ENCODE data around the gene KRTAP13-2.

The KRTAP13-2 gene, protein sequence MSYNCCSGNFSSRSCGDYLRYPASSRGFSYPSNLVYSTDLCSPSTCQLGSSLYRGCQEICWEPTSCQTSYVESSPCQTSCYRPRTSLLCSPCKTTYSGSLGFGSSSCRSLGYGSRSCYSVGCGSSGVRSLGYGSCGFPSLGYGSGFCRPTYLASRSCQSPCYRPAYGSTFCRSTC

DNA sequence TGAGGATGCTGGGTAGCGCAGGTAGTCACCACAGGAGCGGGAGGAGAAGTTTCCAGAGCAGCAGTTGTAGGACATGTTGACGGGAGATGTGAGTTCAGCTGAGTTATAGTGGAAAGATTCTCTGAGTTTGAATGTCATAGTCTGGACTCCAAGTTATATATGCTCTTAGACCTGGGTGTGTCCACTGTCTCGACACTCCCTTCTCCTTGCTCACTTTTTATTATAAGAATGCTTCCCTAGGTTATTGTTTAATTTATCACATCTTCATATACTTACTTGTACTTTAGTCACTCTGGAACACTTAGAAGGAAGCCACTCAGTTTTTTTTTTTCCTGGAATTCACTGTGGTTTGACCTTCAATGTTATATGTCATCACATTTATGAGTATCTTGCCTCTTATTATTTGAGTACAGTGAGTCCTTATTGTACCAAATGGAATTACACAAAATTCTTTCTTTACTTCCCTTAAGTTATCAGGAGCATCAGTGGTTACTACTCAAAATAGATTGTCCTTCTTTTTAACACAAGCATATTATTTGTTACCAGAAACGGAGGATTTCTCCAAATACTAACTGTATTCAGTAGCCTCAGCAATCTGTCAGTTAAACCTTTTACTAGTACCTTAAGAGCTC is at the start of gene KRTAP13-2:
Gene KRTAP13-2 (minus strand): TSS at position 133 of the 632 bp plus-strand sequence. CDS start 58 bp downstream, at position 75.
- ATAC-seq = no peak

DNA sequence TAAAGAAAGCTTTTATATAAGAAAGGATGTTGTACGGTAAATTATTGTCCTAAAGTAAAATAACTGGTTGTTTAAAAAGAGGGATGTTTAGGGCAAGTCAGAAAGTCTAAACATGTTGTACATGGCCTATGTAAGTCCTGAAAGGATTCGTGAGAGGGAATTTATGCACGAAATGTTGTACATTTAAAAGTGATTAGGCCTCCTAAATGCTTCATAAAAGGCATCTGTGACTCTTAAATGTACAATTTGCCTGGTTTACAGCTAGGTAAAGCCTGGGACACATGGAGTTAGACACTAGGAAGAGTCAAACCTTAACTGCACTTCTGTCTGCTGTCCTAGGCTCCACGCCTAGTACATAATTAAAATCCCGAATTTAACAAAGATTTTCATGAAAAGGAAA is 43.9 kb upstream of the KRTAP13-2 start:
- no peak for ATAC-seq

DNA sequence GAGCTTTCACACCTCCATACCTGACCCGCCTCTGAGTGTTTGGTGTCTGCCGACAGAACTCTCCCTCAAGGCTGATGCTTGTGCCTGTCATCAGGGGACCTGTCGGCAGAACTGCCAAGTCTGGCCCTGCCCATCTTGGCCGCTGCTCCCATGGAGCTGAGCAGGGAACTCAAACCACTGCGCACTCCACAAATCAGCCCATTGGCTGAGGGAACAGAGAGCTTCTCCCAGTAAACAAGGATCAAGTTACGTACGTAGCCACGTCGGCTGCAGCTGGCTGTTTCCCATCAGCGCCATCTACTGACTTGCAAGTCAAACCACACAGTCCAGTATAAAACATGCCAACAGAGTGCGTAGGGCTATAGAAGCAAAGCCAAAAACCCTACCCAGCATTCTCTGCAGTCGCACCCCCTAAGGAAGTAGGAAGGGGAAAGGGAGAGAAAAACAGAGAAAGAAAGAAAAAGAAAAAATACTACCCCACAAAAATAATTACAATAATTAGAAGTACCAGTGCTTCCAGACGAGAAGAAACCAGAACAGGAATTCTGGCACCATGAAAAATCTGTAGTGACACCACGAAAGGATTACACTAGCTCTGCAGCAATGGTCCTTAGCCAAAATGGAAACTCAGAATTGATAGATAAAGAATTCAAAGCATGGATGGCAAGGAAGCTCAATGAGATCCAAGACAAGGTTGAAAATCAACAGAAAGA is 36.9 kb upstream of the KRTAP13-2 start:
- no peak for ATAC-seq

DNA sequence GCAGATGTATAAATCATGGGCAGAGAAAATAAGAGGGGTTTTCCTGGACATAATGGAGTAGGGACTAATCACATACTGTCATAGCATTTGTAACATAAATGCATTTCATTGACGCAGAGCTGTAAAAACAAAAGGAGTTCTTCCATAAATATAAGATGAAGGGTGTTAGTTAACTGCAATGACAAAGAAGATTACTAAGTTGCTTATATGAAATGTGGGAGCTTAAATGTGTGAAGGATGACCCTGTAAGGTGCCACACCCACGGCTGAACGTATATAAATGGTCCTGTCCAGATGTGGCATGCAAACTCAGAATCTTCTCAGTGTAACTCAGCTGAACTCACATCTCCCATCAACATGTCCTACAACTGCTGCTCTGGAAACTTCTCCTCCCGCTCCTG is 23.7 kb upstream of the KRTAP13-2 start, which contains the start of gene KRTAP13-1:
Gene KRTAP13-1 (plus strand): TSS at position 301 of the 400 bp plus-strand sequence. CDS start 56 bp downstream, at position 357.
- ATAC-seq = no peak

DNA sequence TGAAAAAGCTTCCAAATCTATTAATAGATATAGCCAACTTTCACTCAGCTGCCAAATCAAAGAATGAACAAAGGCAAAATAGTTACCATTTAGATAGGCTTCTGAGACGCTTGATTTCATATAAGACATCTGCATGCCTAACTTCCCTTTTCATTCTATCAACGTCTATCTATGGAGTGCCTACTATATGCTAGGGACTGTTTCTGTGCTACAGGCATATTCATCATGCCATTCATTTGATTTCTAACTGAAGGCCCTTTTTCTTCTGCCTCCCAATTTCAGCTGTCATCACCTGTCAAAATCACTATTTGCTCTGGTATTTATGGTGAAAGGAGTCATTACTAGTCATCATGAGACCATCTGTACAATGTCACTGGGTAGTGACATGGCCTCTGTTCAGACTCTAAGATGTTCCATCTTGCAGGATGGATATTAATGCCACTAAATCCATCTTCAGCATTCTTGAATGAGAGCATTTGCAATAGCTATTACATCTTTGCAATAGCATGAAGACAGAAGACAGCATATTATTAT is 19.5 kb upstream of the KRTAP13-2 start:
- ATAC-seq = no peak

DNA sequence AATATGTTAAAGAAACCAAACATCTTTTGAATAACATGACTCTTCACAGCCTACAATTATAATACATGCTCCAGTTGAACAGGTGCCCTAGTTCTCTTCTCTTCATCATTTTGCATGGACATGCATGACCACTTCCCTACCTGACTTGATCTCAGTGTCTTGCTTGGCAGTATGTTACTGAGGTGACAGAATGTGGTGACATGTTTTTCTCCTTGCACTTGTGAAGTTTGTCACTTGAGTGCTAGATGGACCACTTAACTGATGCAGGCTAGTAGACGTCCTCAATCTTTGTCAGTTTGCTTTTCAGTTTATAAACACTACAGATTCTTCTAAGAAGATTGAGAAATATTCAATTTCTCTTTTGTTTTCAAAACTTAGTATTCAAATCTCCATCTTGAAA is 10.1 kb upstream of the KRTAP13-2 start:
- ATAC-seq = no peak

DNA sequence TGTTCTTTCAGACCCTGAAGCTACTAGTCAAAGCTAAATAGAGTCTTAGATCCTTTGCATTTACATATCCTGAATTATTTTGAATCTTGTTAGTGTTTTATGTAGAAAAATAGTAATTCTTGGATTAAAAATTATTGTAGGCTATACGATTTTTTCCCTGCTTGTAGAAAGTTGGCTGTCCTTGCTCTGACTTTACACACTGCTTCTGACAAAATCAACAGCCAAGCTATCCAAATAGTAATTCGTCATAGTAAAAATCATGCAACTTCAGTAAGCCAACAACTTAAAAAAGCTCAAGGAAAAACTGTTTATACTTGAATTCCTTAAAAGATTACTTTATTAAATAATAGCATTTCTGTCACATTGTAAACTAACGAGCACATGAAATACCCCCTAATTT is 16.2 kb downstream of the KRTAP13-2 start:
- no peak for ATAC-seq

DNA sequence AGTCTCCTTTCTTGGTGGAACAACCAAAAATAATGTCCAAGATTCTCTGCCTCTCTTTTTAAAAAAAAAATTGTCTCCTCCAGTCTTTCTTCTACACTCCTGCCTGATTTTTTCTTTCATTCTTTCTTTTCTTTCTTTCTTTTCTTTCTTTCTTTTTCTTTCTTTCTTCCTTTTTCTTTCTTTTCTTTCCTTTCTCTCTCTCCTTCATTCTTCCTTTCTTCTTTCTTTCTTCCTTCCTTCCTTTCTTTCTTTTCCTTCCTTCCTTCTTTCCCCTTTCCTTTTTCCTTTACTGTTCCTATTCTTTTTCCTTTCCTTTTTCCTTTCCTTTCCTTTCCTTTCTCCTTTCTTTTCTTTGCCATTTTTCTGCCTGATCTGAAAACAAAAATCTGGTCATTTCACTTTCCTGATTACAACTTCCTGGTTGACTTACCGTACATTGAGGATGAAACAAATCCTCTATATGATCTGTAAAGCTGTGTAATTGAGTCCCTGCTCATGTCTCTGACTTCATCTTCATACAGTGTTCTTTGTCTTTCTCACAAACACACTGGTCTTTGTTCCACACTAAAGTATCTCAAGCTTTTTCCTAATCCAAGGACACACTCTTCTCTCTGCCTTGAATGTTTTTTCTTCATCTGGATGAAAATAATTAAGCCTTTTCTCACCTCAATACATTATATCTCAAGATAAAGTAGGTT is 17.6 kb downstream of the KRTAP13-2 start:
- no peak for ATAC-seq

DNA sequence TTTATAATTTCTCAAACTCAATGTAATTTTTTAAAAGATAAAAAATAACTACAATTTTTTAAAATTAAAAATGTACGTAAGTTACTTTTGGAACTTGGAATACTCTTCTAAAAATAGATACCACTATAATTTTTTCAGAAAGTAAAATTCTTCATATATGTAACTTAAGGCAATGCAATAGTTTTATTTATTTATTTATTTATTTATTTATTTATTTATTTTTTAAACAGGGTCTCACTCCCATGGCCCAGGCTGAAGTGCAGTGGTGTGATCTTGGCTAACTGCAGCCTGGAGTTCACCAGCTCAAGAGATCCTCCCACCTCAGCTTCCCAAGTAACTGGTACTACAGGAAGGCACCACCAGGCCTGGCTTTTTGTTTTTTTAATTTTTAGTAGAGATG is 20.5 kb downstream of the KRTAP13-2 start:
- no peak for ATAC-seq

DNA sequence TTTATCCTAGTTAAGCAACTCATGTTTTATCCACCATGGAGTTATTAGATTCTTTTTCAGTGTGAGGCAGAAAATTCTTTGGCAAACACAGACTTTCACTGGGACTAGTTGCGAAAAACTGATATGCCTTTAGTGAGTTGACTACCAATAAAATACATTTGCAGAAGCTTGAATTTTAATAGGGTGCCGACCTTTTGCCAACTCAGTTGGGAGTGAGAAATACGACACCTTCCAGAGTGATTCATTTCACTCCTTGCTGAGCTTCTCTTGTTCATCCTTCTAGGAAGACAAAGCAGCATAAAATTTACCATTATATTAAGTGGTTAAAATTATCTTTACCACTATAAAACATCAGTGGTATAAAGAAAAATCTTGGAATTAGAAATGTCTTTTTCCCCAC is 22.5 kb downstream of the KRTAP13-2 start:
- no peak for ATAC-seq

DNA sequence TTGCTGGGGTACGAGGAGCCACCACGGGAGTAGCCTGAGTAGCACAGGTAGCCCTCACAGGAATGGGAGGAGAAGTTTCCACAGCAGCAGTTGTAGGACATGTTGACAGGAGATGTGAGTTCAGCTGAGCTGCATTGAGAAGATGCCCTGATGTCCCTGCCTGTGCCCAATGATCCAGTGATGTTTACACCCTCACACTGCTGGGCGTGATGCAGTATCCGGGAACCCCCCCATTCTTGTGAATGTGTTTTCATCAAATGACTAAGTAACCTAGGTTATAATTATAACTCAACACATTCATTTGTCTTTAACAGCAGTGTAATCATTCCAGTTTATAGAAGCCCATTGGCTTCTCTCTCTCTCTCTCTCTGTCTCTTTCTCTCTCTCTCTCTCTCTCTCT is 23.6 kb downstream of the KRTAP13-2 start, which contains the start of gene KRTAP23-1:
Gene KRTAP23-1 (minus strand): TSS at position 101 of the 400 bp plus-strand sequence. CDS start 0 bp downstream, at position 101.
- no peak for ATAC-seq

DNA sequence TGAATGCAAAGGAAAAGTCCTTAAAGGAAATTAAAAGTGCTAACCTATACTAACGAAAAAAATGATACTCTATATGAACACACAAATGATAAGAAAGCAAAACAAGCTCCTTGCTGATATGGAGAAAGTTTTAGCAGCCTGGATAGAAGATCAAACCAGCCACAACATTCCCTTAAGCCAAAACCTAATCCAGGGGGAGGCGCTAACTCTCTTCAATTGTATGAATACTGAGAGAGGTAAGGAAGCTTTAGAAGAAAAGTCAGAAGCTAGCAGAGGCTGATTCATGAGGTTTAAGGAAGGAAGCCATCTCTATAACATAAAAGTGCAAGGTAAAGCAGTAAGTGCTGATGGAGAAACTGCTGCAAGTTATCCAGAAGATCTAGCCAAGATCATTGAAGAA is 27.1 kb downstream of the KRTAP13-2 start:
- no peak for ATAC-seq

DNA sequence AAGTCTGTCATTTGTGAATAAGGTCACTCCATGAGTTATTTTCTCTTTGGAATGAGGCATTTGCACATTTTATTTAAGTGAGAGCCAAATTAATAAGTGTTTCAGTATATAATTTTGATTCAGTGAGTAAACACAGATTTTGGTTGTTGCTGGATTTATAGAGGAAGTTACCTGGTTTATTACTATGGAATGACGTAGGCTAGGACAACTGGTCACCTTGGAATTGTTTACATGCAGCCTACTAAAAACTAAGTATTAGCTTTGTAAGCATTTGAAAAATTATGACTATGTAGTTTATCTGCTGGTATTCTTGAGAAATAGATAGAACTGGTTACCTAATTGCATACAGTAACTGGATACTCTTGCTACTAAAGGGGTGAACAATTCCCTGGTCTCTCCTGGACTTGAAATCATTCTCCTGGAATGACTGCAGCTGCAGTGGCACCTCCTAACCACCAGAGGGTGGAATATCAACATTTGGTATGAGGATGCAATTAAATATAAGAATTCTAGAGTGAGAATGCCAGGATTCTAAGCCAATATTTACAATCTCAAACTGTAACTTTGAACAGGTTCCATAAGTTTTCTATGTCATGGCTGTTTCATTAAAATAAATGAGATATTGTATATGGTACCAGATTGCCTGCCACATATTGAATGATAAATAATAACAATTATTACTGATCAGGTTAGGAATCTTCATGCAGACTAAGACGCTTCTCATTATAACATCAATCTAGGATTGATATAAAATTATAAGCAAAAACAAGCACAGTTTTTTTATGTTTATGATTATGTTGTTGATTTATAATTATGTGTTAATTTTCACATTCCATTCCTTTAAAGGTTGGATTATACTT is 31.1 kb downstream of the KRTAP13-2 start:
- ATAC-seq = no peak

DNA sequence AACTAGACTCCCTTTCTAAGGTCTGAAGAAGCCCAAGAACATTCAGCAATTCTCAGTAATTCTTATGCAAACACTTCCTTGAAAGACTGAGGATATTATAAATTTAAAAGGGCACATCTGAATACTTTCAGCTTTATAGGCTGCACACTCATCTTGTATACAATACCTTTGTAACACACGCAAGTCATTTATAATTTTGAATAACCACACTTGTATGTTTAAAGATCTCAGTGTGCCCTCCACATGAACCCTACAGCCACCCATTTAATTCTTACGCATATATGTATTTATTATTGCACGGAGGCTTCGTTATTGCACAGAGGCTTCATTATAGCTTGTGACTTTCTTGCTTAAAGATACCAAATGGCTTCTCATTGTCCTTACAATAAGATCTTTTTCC is 33.4 kb downstream of the KRTAP13-2 start:
- ATAC-seq = no peak

DNA sequence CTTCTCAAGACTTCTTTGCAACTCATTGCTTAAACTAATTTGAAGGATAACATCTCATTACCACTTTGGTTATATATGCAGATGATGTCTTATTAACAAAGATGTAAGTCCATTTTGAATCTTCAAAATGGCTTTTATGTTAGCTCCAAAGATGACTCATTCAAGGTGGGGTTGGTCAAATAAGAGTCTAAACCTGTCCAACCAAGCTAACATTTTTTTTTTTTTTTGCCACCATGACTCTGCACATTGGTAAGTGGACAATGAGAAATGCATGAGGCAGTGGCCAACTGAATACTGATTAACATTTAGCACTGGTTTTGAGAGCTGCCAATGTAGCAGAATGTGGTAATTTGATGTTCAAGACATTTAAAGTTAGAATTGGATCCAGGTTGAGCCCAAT is 34.3 kb downstream of the KRTAP13-2 start:
- no peak for ATAC-seq

DNA sequence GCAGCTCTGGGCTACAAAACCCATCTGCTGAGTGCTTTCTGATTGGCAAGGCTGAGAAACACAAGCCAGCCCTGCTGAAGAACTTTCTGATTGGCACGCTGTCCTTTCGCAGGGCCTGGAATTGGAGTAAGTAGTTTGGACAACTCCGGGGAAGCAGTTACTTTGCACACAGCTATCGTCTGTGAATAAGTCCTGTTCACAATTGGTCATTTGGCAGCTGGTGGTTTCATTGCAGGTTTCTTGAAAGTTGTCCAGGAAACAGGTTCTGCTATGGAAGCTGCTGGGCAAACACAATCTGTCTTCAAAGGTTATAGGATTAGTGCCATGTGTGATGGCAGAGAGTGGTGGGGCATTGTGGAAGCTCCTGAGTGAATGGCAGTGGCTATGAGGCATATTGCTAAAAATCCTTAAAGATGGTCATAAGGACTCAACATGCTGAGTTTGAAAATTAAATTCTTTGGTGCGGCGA is 34.8 kb downstream of the KRTAP13-2 start, which contains the start of gene KRTAP27-1:
Gene KRTAP27-1 (minus strand): TSS at position 419 of the 469 bp plus-strand sequence. CDS start 26 bp downstream, at position 393.
- no peak for ATAC-seq

DNA sequence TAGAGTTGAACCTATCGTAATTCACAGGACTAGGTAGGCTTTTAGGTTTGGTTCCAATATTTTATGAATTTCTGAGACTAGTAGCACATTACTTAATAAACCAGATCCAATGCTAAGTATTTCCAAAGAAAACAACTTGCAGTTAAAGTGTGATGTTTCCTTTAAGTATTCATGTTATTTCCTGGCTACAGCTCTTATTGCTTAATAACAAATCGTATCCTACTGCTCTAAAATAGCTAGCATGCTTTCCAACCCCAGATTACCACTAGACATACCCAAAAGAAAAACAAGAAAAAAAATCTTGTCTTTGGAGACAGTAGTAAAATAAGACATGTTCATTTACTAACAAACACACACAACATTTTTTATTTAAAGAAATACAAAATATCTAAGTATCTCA is 35.5 kb downstream of the KRTAP13-2 start:
- no peak for ATAC-seq

DNA sequence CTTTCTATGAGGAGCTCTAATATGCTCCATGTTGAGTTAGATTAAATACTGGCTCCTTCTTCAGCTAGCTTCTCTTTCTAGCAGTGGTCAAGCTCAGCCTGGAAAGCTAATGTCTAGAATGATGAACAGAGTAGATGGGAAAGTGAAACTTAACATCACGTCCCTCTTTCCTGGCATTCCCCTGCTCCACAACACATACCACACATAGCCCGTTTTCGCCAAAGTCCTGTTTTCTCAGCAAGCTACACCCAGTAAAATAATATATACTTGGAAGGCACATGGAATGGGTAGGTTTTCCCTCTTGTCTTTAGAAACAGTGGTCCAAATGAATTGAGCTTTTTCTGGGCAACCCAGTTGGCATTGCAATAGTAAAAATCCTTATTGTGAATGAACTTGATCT is 38.3 kb downstream of the KRTAP13-2 start:
- ATAC-seq = no peak

DNA sequence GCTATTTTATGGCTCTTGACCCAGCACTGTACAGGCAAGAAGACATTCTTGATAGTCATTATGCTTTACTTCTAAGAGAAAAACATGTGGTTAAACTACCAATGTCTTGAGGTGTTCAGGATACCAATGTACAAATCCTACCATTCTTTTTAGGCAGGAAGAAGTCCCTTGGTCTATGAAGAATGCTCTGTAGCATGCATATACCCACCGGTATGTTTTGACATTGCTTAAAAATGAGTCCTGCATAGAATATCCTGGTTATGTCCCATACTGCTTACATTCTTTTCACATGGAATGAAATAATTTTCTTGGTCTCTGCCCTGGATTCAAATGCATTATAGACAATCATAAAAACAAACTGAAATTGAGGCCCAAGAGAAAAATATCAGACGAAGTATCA is 39.4 kb downstream of the KRTAP13-2 start:
- ATAC-seq = no peak

DNA sequence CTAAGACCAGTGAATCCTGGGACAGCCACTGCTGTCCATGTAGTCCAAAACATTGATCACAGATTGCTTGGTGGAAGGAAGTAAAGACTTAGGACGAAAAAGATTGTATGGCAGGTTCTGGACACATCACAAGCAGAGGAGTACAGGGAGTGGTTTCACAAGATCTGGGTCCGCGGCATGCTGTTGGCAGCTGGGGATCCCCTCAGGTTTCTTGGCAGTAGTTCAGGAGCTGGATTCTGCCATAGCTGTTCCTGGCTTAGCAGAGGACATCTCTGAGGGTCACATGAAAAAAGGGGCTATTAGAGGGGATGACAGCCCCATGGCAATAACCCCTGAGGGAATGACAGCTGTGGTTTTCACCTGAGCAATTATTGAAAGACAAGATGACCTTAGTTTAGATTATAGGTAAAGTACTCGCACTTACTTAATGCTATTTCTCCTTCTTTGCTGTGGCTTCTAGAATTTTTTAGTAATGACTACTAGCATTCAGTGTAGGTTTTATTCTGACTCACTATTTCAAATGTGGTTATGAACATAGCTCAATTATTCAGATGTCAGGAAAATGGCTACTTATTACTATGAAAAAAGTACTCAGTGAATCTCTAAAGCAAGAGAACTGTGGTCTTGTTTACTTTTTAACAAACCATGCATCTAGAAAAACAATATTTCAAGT is 42.7 kb downstream of the KRTAP13-2 start:
- ATAC-seq = no peak

DNA sequence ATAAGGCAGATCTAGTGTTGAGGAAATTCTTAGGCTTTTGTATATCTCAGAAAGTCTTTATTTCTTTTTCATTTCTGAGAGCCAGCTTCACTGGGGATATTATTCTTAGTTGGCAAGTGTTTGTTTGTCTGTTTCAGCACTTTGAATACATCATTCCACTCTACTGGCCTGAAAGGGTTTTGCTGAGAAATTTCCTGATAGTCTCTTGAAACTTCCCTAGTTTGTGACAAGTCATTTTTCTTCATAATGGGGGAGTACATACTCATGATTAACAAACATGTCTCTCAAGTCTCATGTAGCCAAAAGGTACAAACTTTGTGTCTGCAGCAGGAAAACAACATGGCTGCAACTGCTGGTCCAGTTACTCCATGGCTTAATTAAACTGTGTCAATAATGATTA is 45.7 kb downstream of the KRTAP13-2 start:
- no peak for ATAC-seq
